Epithelial cell of esophagus (primary cell): ENCODE measurements around the gene C22orf42.
"Not testable (repeated sequence)": the region's sequence is repeated elsewhere in the genome, so short reads cannot be mapped to it uniquely, and the experiment has no call there.

ENCODE experiments used
- DNase-seq: peaks from one replicate; pipeline ENCODE4 v3.0.0; 2010; ENCODE audit warnings: low read depth
- H3K4me3 ChIP-seq: 2 replicates; pipeline ENCODE4 v1.5.1; 2011; ENCODE audit warnings: mild to moderate bottlenecking, low read length, control low read depth
- CTCF ChIP-seq: IDR thresholded peaks from 2 replicates; pipeline ENCODE4 v1.5.1; 2011; ENCODE audit warnings: low read depth, mild to moderate bottlenecking, low read length, control low read depth, inconsistent platforms; ENCODE audit not compliant: insufficient read depth; ENCODE audit errors: missing control alignments

The C22orf42 gene

GRCh38 chr22:32199961-32200360 lies 40.9 kb upstream of the C22orf42 start:
- H3K4me3 ChIP-seq, result no peak overlapping the region
- TF ChIP-seq CTCF, result no peak

GRCh38 chr22:32199341-32199740 lies 40.2 kb upstream of the C22orf42 start:
- DNase-seq, result no peak
- TF ChIP-seq CTCF, result no peak
- no peak overlapping the region for H3K4me3 ChIP-seq

More at GRCh38 chr22:32199961-32200360, 40.9 kb upstream of the C22orf42 start:
- DNase-seq, result no peak

- DNase-seq, H3K4me3 ChIP-seq: not testable (repeated sequence)
Measured at GRCh38 chr22:32197553-32198226, 38.6 kb upstream of the C22orf42 start.

GRCh38 chr22:32195900-32196299 lies 36.8 kb upstream of the C22orf42 start:
- not testable (repeated sequence) for DNase-seq, H3K4me3 ChIP-seq

- DNase-seq, H3K4me3 ChIP-seq: not testable (repeated sequence)
Measured at GRCh38 chr22:32193346-32193745, 34.2 kb upstream of the C22orf42 start.

- not testable (repeated sequence) for H3K4me3 ChIP-seq, DNase-seq
Measured at GRCh38 chr22:32191021-32191420, 31.9 kb upstream of the C22orf42 start.

- no peak overlapping the region for H3K4me3 ChIP-seq
- TF ChIP-seq CTCF, result no peak
- DNase-seq, result no peak
Measured at GRCh38 chr22:32185821-32186220, 26.7 kb upstream of the C22orf42 start.

GRCh38 chr22:32183625-32184024 lies 24.5 kb upstream of the C22orf42 start:
- H3K4me3 ChIP-seq, result no peak overlapping the region
- no peak for TF ChIP-seq CTCF
- no peak for DNase-seq

- no peak for TF ChIP-seq CTCF
- H3K4me3 ChIP-seq, result no peak overlapping the region
- DNase-seq, result no peak
Measured at GRCh38 chr22:32181043-32181442, 21.9 kb upstream of the C22orf42 start.
